ENCODE data around the gene HOXB6. TPM values are rescaled to one million over a fixed set of nuclear protein-coding genes. Genes with fewer than 3 reads are reported as not detected.

HOXB6 gene
- polyA plus RNA-seq (2013, experiment 1 of 2; ENCODE audit: insufficient read length) = 1.6 TPM
- 1.9 TPM for polyA plus RNA-seq (2013, experiment 2 of 2; ENCODE audit: insufficient read length)

GRCh38 chr17:48604770-48605329 lies at the start of gene HOXB6:
TSS of gene HOXB6 (minus strand) at chr17:48604986. CDS start at chr17:48598150, 6,836 bp downstream.
- no peak for DNase-seq

- no peak for DNase-seq
Observed at GRCh38 chr17:48649741-48650140, 45.0 kb upstream of the HOXB6 start.

DNA sequence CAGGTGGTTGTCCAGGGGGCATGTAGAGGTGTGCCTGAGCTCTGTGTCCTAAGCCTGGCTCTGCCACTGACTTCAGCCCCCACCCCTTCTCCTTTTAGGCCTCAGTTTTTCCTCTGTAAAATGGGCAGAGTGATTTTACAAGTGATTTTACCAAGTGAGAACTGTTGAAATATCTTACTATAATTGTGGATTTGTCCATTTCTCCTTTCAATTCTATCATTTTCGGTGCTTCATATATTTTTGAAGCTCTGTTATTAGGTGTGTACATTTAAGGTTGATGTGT lies 43.1 kb upstream of the HOXB6 start:
- DNase-seq = no peak

GRCh38 chr17:48647103-48647962 lies 42.5 kb upstream of the HOXB6 start:
- no peak for DNase-seq

GRCh38 chr17:48646183-48647102 lies 41.7 kb upstream of the HOXB6 start:
- no peak for DNase-seq

GRCh38 chr17:48645639-48646182 lies 40.9 kb upstream of the HOXB6 start:
- DNase-seq = no peak

DNA sequence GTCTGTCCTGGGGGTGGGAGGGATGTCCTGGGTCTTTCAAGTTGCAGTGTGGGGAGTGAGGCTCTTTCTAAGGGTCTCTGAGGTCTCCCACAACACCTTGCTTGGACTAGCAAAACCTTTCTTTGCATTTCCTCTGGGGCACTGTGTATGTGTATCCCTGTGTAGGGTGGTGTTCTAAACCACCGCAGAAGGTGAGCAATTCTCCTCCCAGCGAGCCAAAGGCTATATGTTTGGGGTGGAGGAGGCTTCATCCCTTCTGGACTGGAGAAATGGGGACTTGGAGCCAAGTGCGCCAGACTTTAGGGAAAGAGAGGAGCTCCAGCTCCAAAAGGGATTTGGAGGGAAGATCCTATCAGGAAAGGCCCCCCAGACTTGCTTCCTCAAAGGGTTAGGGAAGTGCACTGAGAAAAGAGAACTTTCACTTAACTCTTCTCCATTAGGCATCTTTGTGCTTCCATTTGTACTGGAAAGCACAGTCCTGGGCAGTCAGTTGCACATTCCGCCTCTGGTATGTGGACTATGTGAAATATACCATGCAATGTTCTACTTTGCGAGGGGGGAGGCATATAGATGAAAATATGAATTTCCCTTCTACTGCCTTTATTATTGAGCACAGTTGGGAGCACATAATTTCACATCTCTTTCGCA lies 40.2 kb upstream of the HOXB6 start:
- peak; percentile 21 for DNase-seq

- DNase-seq = no peak
Observed at GRCh38 chr17:48644159-48644558, 39.4 kb upstream of the HOXB6 start.

DNA sequence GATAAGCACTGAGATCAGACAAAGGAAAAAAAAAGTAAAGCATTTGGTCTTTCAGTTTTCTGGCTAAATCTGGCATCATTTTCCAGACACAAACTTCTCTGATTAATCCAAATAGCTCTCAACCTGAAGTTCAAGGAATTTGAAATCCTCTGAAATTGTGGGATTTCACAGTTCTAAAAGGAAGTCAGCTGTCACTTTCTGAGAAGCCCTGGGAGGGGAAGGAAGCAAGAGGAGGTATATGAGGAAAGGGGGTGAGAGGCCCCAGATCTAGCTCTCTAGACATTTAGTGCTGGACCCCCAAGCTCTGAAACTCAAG lies 38.9 kb upstream of the HOXB6 start:
- DNase-seq = no peak

GRCh38 chr17:48642843-48643696 lies 38.3 kb upstream of the HOXB6 start:
- DNase-seq = no peak

- DNase-seq = no peak
Observed at GRCh38 chr17:48642059-48642842, 37.5 kb upstream of the HOXB6 start.

DNA sequence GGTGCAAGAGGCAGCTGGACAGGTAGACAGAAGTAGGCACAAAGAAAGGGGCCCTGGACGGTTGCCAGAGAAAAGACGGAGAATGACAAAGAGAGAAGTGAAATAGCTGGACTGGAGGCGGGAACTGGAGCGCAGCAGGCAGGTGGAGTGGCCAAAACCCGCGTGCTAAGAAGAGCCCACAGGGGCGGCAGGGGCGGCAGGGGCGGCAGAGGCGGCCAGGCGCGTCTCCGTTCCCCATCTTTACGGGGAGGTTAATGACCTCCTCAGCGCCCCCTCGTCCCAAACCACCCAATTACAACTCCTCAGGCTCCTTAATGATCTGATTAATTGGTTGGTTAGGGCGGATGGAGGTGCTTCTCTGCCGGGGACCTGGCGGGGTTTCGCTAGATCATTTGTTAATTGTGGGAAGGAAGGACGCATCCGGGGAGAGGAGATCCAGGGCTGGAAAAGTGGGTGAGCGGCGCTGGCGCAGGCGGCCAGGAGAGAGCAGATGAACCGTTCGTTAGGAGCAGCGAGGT lies 36.8 kb upstream of the HOXB6 start:
- no peak for DNase-seq

DNA sequence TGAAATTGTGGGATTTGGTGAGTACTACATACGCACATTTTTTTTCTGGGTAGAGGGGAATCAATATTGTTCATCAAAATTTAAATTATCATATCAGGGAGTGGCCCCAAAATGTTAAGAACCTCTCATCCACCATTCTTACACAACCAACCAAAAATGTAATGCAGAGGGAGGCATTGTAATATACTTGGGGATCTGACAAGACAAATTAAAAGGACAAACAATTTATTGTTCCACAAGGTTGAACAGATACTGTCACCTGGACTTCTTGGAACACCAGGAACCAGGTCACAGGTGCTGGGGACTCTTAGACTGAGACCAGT lies 36.0 kb upstream of the HOXB6 start:
- no peak for DNase-seq

- no peak for DNase-seq
Observed at GRCh38 chr17:48639982-48640857, 35.4 kb upstream of the HOXB6 start.

DNA sequence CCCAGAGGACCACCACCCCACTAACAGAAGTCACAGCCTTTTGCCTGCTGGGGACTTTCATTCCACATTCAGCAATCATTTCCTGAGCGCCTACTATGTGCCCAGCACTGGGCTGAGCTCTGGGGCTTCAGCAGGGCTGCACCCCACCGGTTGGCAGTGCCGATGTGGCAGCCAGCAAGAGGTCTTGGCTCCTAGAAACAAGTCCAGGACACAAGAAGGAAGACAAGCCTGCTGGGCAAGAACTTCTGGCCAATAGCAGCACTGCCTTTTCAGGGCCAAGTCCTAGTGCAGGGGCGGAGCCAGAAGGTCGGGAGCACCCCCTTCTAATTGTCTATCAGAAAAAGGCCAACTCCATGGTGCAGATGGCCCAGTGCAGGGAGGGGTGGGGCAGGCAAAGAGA lies 34.4 kb upstream of the HOXB6 start:
- no peak for DNase-seq

DNA sequence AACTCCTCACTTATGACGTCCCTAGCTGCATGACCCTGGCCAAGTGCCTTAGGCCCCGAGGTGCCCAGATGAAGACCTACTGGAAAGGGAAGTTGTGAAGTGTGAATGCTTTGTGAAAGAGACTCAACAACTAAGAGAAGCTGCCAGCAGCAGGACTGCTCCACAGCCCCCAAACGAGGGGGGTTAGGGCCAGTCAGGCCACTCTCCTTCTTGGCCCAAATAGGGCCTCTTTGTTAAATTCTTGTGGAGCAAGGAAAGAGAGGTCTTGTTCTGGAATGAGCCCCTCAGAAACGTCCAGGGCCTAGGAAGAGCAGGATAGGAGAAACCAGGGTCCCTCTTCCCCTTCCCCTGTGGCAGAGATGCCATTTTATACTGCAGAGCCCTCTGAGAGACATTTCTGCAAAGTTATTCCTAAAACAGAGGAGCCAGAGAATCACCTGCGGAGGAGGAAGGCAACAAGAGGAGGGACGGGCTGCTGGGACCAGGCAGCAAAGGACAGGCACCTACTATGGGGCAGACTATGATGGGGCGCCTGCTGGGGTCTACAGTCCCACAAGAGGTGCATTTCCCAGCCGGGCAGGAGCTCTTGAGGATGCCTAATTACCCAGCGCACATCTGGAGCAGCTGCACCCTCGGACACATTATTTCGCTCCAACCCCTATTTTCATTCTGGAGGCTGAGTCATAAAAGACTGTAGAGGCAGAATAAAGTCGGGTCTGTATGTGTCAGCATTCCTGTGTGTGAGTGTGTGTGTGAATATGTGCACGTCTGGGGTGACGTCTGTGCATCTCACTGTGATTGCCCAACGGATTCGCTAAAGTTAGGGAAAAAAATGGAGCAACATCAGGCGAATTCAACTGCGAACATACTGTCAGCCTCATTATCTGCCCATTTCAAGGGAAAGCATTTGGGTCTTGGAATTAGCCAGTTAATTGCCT lies 32.8 kb upstream of the HOXB6 start:
- DNase-seq = peak; percentile 91

DNA sequence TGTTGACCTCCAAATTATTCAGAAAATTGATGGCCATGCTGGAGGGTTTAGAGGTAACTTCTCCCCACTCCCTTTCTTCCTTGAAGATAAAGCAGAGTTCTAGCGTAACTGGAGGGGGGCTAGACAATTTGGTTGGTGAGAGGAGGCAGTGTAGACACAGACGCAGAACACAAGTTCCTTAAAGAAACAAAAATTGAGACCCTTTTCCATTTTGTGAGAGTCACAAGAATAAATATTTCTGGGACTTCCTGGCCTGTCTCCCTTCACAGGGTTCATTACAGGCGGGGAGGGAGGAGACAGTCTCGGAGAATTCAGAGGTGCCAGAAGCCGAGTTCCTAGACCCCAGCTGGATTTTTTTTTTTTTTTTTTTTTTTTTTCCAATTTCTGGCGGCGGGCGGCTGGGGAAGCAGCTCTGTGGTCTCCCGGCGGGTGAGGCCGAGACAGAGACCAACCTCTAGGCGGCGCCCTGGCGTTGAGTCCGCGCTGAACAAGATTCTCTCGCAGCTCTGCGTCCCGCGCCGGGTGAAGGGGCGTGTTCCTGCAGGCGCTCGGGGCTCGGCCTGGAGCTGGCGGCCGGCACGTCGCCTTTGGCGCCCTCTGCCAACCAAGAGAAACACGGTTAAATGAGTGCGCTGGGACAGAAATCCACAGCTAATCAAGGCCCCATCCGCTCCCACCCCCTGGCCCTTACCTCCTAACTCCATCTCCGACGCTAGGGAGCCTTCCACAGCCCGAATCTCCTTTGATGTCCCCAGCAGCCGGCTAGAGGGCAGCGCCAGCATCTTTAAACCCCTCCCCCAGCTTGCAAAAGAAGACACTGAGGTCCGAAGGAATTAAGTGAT lies 31.6 kb upstream of the HOXB6 start:
- peak; percentile 74 for DNase-seq

Data from fibroblast of skin of scalp (primary cell).